C4-2B (cell line): ENCODE measurements around the gene RNF40.

Experiments used
- H3K27ac ChIP-seq: fragments of 450-650 bp; 2 replicates; pipeline ENCODE4 v1.5.1; 2017
- ZFX ChIP-seq: fragments of 450-650 bp; IDR thresholded peaks from 2 replicates; pipeline ENCODE4 v1.6.1; 2017
- TF ChIP-seq, protein P1 (sequence below): fragments of 450-650 bp; conservative IDR thresholded peaks from 2 replicates; pipeline ENCODE4 v1.5.1; 2017; ENCODE audit warnings: mild to moderate bottlenecking

Gene RNF40

DNA sequence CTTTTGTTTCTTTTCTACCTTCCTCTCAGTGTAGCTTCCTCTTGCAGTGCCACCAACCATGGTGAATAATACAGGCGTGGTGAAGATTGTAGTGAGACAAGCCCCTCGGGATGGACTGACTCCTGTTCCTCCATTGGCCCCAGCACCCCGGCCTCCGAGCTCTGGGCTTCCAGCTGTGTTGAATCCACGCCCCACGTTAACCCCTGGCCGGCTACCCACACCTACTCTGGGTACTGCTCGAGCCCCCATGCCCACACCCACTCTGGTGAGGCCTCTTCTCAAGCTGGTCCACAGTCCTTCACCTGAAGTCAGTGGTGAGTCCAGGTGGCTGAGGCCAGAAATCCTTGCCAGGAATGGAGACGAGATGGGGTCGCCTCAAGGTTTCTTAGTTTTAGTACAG, 39.2 kb upstream of the RNF40 start:
- no peak overlapping the region for H3K27ac ChIP-seq
- no peak for TF ChIP-seq ZFX
- TF ChIP-seq, protein P1, sequence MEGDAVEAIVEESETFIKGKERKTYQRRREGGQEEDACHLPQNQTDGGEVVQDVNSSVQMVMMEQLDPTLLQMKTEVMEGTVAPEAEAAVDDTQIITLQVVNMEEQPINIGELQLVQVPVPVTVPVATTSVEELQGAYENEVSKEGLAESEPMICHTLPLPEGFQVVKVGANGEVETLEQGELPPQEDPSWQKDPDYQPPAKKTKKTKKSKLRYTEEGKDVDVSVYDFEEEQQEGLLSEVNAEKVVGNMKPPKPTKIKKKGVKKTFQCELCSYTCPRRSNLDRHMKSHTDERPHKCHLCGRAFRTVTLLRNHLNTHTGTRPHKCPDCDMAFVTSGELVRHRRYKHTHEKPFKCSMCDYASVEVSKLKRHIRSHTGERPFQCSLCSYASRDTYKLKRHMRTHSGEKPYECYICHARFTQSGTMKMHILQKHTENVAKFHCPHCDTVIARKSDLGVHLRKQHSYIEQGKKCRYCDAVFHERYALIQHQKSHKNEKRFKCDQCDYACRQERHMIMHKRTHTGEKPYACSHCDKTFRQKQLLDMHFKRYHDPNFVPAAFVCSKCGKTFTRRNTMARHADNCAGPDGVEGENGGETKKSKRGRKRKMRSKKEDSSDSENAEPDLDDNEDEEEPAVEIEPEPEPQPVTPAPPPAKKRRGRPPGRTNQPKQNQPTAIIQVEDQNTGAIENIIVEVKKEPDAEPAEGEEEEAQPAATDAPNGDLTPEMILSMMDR: no peak

DNA sequence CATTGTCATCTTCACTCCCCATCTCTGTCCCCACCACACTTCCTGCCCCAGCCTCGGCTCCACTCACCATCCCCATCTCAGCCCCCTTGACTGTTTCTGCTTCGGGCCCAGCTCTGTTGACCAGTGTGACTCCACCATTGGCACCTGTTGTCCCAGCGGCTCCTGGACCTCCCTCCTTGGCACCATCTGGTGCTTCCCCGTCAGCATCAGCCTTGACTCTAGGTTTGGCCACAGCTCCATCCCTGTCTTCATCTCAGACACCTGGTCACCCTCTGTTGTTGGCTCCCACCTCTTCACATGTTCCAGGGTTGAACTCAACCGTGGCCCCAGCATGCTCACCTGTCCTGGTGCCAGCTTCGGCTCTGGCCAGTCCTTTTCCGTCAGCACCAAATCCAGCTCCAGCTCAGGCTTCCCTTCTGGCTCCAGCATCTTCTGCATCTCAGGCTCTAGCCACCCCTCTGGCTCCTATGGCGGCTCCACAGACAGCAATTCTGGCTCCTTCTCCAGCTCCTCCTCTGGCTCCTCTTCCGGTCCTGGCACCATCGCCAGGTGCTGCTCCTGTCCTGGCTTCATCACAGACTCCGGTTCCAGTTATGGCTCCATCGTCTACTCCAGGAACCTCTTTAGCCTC, 38.3 kb upstream of the RNF40 start:
- no peak overlapping the region for H3K27ac ChIP-seq

DNA sequence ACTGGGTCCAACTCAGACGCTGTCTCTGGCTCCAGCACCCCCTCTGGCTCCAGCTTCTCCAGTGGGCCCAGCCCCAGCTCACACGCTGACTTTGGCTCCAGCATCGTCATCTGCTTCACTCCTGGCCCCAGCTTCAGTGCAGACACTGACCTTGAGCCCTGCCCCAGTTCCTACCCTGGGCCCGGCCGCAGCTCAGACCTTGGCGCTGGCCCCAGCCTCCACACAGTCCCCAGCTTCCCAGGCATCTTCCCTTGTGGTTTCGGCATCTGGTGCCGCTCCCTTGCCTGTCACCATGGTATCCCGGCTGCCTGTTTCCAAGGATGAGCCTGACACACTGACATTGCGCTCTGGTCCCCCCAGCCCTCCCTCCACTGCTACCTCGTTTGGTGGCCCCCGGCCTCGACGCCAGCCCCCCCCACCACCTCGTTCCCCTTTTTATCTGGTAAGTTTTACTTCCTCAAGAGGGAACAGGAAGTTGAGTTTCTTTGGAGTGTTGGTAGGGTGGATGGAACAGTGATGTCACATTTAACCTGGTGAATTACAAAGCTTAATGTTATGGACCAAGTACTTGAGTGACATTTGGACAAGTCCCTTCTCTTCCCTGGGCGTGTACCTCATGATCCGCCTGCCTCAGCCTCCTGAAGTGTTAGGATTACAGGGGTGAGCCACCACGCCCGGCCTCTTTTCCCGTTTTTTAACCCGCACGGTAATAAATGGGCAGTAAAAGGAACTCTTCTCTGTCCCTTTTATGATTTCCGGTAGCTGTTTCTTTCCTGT, 37.3 kb upstream of the RNF40 start:
- TF ChIP-seq, protein P1: no peak
- no peak for TF ChIP-seq ZFX
- no peak overlapping the region for H3K27ac ChIP-seq

More for the DNA sequence above, 38.3 kb upstream of the RNF40 start:
- TF ChIP-seq, protein P1: no peak
- no peak for TF ChIP-seq ZFX

DNA sequence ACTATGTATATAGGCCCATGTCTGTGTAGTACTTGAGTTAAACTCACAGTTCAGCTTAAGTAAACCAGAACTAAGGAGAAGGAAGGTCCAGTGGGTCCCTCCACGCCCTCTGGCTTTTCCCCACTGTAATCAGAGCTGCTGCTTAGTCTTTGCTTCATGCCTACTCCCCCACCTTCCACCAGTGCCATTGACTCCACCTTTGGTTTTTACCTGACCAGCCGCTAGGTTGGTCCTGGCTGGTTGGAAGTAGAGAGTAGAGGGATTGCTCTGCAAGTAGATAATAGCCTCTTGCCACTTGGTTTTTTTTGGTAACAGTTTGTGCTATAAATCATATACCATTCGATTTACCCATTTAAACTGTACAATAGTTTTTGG, 36.7 kb upstream of the RNF40 start:
- no peak for TF ChIP-seq ZFX
- TF ChIP-seq, protein P1: no peak
- no peak overlapping the region for H3K27ac ChIP-seq

DNA sequence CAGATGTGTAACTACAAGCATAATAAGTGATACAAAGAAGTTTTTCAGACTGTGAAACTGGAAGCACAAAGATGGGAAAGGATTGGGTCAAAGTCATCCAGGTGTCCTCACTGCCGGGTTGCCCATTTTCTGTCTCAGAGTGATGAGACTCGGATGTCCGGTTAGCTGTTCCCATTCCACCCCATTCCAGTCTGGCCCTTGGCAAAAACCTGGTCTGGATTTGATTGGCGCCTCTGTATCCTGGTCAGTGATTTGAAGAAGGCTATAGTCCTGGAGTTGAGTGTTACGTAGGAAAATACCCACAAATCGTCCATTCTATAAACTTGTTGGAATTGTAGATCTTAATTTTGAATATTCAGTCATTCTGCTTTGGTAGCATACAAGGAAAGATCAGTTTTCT, 33.8 kb upstream of the RNF40 start:
- TF ChIP-seq, protein P1: no peak
- no peak for TF ChIP-seq ZFX
- H3K27ac ChIP-seq: no peak overlapping the region

DNA sequence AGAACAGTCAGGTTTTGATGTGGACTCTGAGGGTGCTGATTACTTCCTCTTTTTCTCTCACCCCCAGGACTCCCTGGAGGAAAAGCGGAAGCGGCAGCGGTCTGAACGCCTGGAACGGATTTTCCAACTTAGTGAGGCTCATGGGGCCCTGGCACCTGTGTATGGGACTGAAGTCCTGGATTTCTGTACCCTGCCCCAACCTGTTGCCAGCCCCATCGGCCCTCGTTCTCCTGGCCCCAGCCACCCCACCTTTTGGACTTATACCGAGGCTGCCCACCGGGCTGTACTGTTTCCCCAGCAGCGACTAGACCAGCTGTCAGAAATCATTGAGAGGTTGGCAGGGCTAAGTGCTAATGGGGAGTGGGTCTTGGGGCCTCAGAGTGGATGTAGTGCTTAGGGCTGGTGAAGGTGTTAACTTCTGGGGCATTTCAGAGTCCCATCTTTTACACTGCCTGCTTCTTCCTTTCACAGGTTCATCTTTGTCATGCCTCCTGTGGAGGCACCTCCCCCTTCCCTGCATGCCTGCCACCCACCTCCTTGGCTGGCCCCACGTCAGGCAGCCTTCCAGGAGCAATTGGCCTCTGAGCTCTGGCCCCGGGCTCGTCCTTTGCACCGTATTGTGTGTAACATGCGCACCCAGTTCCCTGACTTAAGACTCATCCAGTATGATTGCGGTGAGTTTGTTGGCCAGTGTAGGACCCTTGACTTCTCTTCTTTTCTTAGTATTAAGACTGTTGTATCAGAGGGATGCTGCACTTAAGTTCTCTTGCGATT, 33.0 kb upstream of the RNF40 start:
- TF ChIP-seq ZFX: no peak
- TF ChIP-seq, protein P1: no peak
- no peak overlapping the region for H3K27ac ChIP-seq

DNA sequence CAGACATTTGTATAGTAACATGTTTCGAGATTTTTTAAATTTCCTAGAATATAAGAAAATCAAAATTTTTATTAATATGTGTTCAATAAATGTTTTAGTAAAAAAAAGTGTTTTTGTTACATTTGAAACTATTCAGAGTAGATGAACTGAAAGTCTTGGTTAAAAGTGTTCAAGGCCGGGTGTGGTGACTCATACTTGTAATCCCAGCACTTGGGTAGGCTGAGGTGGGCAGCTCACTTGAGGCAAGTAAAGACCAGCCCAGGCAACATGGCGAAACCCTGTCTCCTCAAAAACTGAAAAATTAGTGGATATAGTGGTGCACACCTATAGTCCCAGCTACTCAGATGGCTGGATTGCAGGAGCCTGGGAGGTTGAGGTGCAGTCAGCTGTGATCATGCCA, 30.7 kb upstream of the RNF40 start:
- TF ChIP-seq, protein P1: no peak
- TF ChIP-seq ZFX: no peak

More for the DNA sequence above, 30.7 kb upstream of the RNF40 start:
- no peak overlapping the region for H3K27ac ChIP-seq
